Heart right ventricle (tissue), 16 donors: Measurements from ENCODE around the gene CROCC2. TPM values are rescaled to one million over a fixed set of nuclear protein-coding genes. Genes with fewer than 3 reads are reported as not detected.

Source experiments
- ATAC-seq, 8 donors: fragments of 200-7000 bp; cut with Tn5 transposase; one replicate each; pipeline ENCODE4 v1.9.1; 2020; ENCODE audit warnings: mild to moderate bottlenecking in 8 of 8, moderate library complexity in 8 of 8, moderate number of reproducible peaks in 1 of 8
- DNase-seq, 2 donors: peaks; one replicate each; pipeline ENCODE4 v3.0.0-alpha.2; 2020
- H3K27ac ChIP-seq, 10 donors: fragments of 200-600 bp; sonication (generic) in 2 of 10; one replicate each; pipeline versions ENCODE4 v1.5.0 to v1.8.0; 2020 to 2022; ENCODE audit warnings: mild to moderate bottlenecking in 3 of 10
- H3K27me3 ChIP-seq, 7 donors: fragments of 200-600 bp; one replicate each; pipeline ENCODE4 v1.8.0; 2021 to 2022; ENCODE audit warnings: mild to moderate bottlenecking in 2 of 7
- H3K36me3 ChIP-seq, 9 donors: fragments of 200-600 bp; sonication (generic) in 1 of 9; one replicate each; pipeline versions ENCODE4 v1.5.0 to v1.8.0; 2020 to 2022; ENCODE audit warnings: mild to moderate bottlenecking in 2 of 9
- H3K4me1 ChIP-seq, 9 donors: fragments of 200-600 bp; sonication (generic) in 1 of 9; one replicate each; pipeline versions ENCODE4 v1.5.0 to v1.8.0; 2020 to 2022; ENCODE audit warnings: mild to moderate bottlenecking in 4 of 9
- H3K4me3 ChIP-seq, 10 donors: fragments of 200-600 bp; sonication (generic) in 2 of 10; one replicate each; pipeline versions ENCODE4 v1.5.0 to v1.8.0; 2020 to 2022; ENCODE audit warnings: mild to moderate bottlenecking in 7 of 10, moderate library complexity in 2 of 10
- H3K9me3 ChIP-seq, 11 donors: fragments of 200-600 bp in 10 of 11; sonication (generic) in 2 of 11; one replicate each; pipeline versions ENCODE4 v1.5.0 to v1.8.0; 2013 to 2022; ENCODE audit warnings: mild to moderate bottlenecking in 2 of 11, control low read depth in 1 of 11, moderate library complexity in 1 of 11
- CTCF ChIP-seq, 9 donors: fragments of 200-600 bp; sonication (generic) in 2 of 9; IDR thresholded peaks; one replicate each; pipeline versions ENCODE4 v1.5.0 to v1.8.0; 2021 to 2022; ENCODE audit warnings: antibody characterized with exemption in 9 of 9, mild to moderate bottlenecking in 5 of 9, moderate library complexity in 1 of 9
- whole genome bisulfite sequencing, 2 donors: extraction: QIAGEN DNeasy Blood & Tissue Kit; methylation state at CpG; one replicate each; pipeline ENCODE4 v1.1.7; 2013; ENCODE audit warnings: inconsistent platforms in 1 of 2; 5-methylcytosine and 5-hydroxymethylcytosine counted together
- intact Hi-C, 10 donors: fragments of 100-400 bp; cut with DNase I; formaldehyde crosslinking; loops; one replicate each; pipeline versions ENCODE4 v1.11.1 to v1.14.2; 2022
- polyA plus RNA-seq, 2 donors: library from polyadenylated mRNA; stranded (reverse); fragments of 200-250 nt; gene quantifications; one replicate each; pipeline ENCODE4 v1.2.3, GENCODE V29; 2013
- total RNA-seq, 10 donors: library from RNA; stranded (reverse); fragmentation: NEBNext Ultra II Directional in 3 of 10; extraction: Animal tissue kit (Norgen Biotek cat#: 25700) in 3 of 10; gene quantifications; one replicate each; pipeline versions ENCODE4 v1.2.1 to v1.2.4, GENCODE V29; 2021 to 2023
- donor health status: Arrhythmogenic right ventricular cardiomyopathy.
- donor health status: ischemic (EF 13 %, LVEDD 7.1; RV severe dilation, severe dysfunction).
- donor health status: healthy with polysubstance abuse.
- donor health status: DM: no; HTN: yes; CAD: no.
- donor health status: DM: no; HTN: no; CAD: no.
- donor health status: ischemic (EF 25% LVEDD 6.9; RV normal size, moderate dysfunction).
- donor health status: ischemic (EF 25% LVEDD 5.7; RV mildly dilated, moderate dysfunction).
- donor health status: healthy.
- donor health status: DM: yes; HTN: yes; CAD: no.
- donor health status: Ischemic cardiomyopathy.
- donor health status: ischemic (EF 35%, LVEDD 5.7; RV mildly dilated, moderate dysfunction).
- donor health status: nonischemic (EF 11% LVEDD 7.7; RV severe dilation, severe dysfunction).
- donor health status: DM: yes; HTN: yes; CAD: no.
- donor health status: PGD.
- donor health status: ischemic (EF 29% LVEDD 5.4; RV normal size, mild dysfunction).
- donor health status: nonischemic (EF 23%, LVEDD 6.1; RV moderate dilation, normal function).

Gene CROCC2
- total and polyA plus RNA-seq, 12 donors: 0.06 TPM; not detected in 11

DNA sequence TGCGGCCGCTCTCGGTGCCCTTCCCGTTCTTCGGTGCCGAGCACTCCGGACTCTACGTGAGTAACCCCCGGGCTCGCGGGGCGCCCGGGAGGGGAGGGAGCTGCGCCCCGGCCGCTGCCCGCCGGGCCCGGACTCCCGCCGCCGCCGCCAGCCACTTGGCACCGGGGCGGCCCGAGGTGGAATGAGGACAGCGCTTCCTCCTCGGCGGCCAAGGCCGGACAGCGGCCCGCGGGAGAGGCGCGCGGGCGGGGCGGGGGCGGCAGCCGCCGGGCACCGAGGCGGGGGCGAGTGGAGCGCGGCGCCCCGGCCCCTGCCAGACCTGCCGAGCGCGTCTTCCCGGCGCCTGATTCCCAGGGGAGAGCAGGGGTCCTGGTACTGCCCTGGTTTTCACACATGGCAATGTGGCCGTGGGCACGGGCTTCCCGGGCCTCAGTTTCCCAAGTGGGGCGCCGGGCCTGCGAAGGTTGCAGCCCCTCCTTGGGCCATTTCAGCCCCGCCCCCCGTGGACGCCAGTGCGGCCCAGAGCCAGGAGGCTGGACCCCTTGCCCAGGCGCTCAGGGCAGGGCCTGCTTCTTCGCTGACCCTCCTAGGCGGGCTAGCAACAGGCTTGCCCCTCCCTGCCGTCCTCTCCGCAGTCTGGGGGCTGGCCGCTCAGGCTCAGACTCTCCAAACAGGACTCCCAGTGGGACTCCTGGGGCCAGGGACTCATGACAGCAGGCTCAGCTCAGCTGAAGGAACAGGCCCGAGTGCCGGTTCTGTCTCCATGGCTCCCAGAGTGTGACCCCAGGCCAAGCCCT, 93.1 kb downstream of the CROCC2 start:
- peaks cover 0 to 15% (median 11%) of the 10 kb centered on the region in 11 donors for H3K9me3 ChIP-seq
- peak overlapping the region; percentile 25 to 88 (median 66) for H3K4me3 ChIP-seq
- ATAC-seq: peak in 2 of 8 donors; percentile 23 to 27
- H3K27me3 ChIP-seq: peaks cover 0 to 14% (median 0%) of the 10 kb centered on the region in 7 donors
- intact Hi-C loops: loop anchor here in 4 of 10 donors (5.0 to 10.0 kb wide), 3 partner anchors 82 to 144 kb away; no protein-coding TSS in a partner anchor
- WGBS, 2 donors: 9% methylated on average over 69 to 70 of the region's 71 CpGs
- DNase-seq: peak in 1 of 2 donors; percentile 25
- no peak for TF ChIP-seq CTCF (IDR thresholded peaks at IDR 0.05)
- peak overlapping the region in 9 of 10 donors; percentile 60 to 85 (median 70) for H3K27ac ChIP-seq
- peaks cover 11 to 54% (median 28%) of the 10 kb centered on the region in 9 donors for H3K4me1 ChIP-seq
- peaks cover 0 to 15% (median 0%) of the 10 kb centered on the region in 9 donors for H3K36me3 ChIP-seq

- Histone ChIP-seq H3K27me3 (peaks cover 0 to 14% (median 0%) of the 10 kb centered on the region in 7 donors), H3K4me3 (peak overlapping the region in 9 of 10 donors; percentile 54 to 88 (median 67)), H3K9me3 (peaks cover 0 to 23% (median 18%) of the 10 kb centered on the region in 11 donors), H3K4me1 (peaks cover 11 to 49% (median 28%) of the 10 kb centered on the region in 9 donors), H3K36me3 (peaks cover 0 to 20% (median 0%) of the 10 kb centered on the region in 9 donors), H3K27ac (peak overlapping the region in 2 of 10 donors; percentile 61 to 83)
- intact Hi-C loops: loop anchor here in 4 of 10 donors (5.0 to 10.0 kb wide), 3 partner anchors 83 to 145 kb away; no protein-coding TSS in a partner anchor
- DNase-seq (peak in 1 of 2 donors; percentile 5), ATAC-seq (no peak)
- 88 to 92% methylated on average over 19 of the region's 19 CpGs for WGBS, 2 donors
- TF ChIP-seq CTCF (IDR thresholded peaks at IDR 0.05): no peak
These were observed 93.9 kb downstream of the CROCC2 start for GRCh38 chr2:240999873-241000541.

DNA sequence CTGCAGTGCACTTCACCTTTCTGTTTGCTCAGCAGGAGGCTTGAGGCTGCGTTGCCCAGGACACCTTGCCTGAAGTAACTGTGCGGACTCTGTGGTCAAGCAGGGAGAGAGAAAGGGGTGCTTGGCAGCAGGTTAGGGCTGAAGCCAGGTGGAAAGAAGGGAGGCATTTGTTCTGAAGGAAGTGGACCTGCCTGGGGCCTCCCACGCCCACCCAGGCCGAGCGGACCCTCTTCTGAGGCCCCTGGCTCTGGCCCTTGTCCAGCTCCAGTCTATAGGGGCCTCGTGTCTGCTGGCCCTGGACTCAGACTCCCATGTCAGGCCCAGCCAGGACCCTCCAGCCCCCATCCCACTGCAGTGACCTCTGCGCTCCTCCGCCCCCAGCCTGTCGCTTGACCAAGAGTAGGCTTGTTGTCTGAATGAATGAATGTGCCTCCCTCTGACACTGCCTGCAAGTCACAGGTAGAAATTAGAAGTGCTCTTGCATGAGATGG, 94.7 kb downstream of the CROCC2 start:
- peak in 1 of 2 donors; percentile 4 for DNase-seq

More for the DNA sequence above, 94.7 kb downstream of the CROCC2 start:
- TF ChIP-seq CTCF (IDR thresholded peaks at IDR 0.05): no peak
- peaks cover 11 to 42% (median 27%) of the 10 kb centered on the region in 9 donors for H3K4me1 ChIP-seq
- H3K27ac ChIP-seq: no peak overlapping the region
- intact Hi-C loops: no loop called here
- 87 to 93% methylated on average over 9 of the region's 9 CpGs for WGBS, 2 donors
- peaks cover 0 to 20% (median 0%) of the 10 kb centered on the region in 9 donors for H3K36me3 ChIP-seq
- peaks cover 0 to 14% (median 0%) of the 10 kb centered on the region in 7 donors for H3K27me3 ChIP-seq
- ATAC-seq: no peak
- H3K4me3 ChIP-seq: no peak overlapping the region
- peaks cover 0 to 31% (median 27%) of the 10 kb centered on the region in 11 donors for H3K9me3 ChIP-seq
